Measurements from ENCODE around the gene OBSL1.

DNA sequence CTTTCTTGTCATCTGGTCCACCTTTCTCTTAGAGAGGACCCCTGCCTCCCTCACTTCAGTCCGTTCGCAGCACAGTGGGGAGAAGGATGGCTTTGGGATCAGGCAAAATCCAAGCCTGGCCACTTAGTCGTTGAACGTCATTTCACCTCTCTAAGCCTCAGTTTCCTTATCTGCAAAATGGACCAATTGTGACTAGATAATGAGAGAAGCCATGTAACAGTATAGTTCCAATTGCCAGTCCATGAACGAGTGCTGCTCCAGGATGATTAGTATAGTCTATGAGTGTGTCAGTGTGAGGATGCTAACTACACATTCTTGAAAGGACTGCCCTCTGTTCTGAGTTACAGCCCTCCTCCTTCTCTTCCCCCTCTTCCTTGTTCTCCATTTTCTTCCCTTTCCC lies 1.8 kb upstream of the OBSL1 start:
- TF ChIP-seq, protein P1, sequence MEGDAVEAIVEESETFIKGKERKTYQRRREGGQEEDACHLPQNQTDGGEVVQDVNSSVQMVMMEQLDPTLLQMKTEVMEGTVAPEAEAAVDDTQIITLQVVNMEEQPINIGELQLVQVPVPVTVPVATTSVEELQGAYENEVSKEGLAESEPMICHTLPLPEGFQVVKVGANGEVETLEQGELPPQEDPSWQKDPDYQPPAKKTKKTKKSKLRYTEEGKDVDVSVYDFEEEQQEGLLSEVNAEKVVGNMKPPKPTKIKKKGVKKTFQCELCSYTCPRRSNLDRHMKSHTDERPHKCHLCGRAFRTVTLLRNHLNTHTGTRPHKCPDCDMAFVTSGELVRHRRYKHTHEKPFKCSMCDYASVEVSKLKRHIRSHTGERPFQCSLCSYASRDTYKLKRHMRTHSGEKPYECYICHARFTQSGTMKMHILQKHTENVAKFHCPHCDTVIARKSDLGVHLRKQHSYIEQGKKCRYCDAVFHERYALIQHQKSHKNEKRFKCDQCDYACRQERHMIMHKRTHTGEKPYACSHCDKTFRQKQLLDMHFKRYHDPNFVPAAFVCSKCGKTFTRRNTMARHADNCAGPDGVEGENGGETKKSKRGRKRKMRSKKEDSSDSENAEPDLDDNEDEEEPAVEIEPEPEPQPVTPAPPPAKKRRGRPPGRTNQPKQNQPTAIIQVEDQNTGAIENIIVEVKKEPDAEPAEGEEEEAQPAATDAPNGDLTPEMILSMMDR (IDR thresholded peaks at IDR 0.05), result no peak
- no peak for TF ChIP-seq ZFX (IDR thresholded peaks at IDR 0.05; ENCODE audit: borderline replicate concordance)
